Suprapubic skin (tissue), 3 donors: ENCODE results near the gene SH2D1B.

Experiments used
- CTCF ChIP-seq, 2 donors: fragments of 200-600 bp in 1 of 2; fragments of 450-650 bp in 1 of 2; sonication (generic) in 1 of 2; IDR thresholded peaks; one replicate each; pipeline ENCODE4 v1.5.1; 2016 to 2019; ENCODE audit warnings: antibody characterized with exemption in 2 of 2, mild to moderate bottlenecking in 1 of 2, moderate library complexity in 1 of 2
- EP300 ChIP-seq: sonication (generic); formaldehyde crosslinking; IDR thresholded peaks from one replicate; pipeline ENCODE4 v1.6.1; 2017; ENCODE audit warnings: antibody characterized with exemption
- POLR2A ChIP-seq, 2 donors: fragments of 450-650 bp; IDR thresholded peaks; one replicate each; pipeline ENCODE4 v1.6.1; 2017; ENCODE audit warnings: antibody characterized with exemption in 2 of 2, mild to moderate bottlenecking in 2 of 2, moderate library complexity in 2 of 2

DNA sequence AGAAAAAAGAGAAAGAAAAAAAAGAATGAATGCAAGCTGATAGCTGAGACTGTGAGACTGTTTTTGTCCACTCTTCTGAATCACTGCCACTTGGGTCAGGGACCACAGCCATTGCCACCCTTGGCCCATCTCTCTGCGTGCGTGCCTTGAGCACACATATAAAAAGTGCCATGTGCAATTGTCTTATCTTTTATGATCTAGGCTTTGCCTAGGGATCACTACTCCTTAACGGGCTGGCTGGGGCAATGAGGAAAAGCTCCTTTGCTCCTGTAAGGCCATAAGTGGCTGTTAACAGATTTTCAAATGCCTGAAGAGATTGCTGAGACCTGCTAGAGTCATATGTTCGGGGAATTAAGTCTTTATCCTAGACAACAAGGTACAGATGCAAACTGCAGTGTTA lies 43.5 kb downstream of the SH2D1B start:
- no peak for TF ChIP-seq CTCF (IDR thresholded peaks at IDR 0.05)
- TF ChIP-seq EP300, result no peak
- no peak for TF ChIP-seq POLR2A (IDR thresholded peaks at IDR 0.05)
